IPS-NIHi7 (cell line): Measurements from ENCODE around the gene ZNF91.
"Not testable (repeated sequence)": the region's sequence is repeated elsewhere in the genome, so short reads cannot be mapped to it uniquely, and the experiment has no call there.

Experiments used
- DNase-seq: peaks from one replicate; pipeline ENCODE4 v3.0.0; 2012; ENCODE audit warnings: mixed read lengths; ENCODE audit errors: extremely low spot score

ZNF91 gene

GRCh38 chr19:23395722-23396117, 449 bp upstream of the ZNF91 start:
- DNase-seq = not testable (repeated sequence)

DNA sequence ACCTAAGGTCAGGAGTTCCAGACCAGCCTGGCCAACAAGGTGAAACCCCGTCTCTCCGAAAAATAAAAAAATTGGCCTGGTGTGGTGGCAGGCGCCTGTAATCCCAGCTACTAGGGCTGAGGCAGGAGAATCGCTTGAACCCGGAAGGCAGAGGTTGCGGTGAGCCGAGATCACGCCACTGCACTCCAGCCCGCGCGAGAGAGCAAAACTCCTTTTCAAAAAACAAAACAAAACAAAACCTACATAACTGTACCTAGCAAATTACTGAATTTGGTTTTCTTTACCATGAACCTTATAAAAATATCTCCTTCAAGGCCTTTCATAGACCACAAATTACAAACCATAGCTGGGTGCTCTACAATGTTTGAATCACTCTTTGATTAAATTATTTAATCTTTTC, 760 bp downstream of the ZNF91 start:
- no peak for DNase-seq

DNA sequence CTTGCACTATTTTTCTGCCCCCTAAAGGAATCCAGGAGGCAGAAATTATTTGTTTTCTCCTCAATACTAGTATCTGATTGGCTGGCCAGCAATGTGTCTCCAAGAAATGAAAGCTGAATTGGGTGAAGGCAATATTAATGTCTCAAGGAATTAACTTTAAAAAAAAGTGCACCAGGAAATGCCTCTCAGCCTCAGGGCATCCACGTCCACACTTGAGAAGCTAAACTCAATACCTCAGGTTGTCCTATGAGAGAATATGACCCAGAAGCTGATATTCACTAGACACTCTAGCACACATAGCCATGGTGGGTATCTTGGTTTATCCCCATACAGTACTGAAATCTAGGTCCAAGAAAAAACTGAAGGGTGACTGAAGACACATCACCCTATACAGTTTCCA, 2.1 kb downstream of the ZNF91 start:
- DNase-seq = no peak

DNA sequence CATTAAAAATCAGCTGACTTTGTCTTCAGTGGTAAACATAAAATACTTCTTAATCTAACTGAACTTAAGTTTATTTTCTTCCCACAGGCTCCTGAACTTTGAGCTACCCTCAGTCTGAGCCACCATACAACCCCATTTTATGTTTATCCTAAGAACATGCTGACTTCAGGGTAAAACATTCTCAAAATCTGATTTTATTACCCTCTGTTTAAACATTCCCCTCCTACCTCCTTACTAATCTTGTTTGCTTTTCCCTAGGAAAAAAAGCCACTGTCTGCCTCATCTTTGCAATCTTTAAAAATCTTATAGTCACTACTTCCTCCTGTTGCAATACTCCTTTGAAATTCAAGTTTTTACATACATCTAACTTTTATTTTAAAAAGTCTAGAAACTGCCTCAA, 4.0 kb downstream of the ZNF91 start:
- no peak for DNase-seq

- no peak for DNase-seq
These were observed 9.9 kb downstream of the ZNF91 start for GRCh38 chr19:23385404-23385803.

DNA sequence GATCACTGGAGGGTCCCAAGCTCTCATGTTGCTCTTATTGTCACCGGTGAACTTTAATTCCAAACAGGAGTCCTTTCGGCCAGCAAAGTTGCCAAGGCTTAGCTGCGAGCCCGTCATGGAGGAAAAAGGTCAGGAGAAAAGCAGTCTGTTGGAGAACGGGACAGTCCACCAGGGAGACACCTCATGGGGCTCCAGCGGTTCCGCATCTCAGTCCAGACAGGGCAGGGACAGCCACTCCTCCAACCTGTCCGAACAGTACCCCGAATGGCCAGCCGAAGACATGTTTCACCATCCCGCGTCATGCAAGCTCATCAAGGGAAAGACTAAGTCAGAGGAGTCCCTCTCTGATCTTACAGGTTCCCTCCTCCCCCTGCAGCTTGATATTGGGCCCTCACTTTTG, 10.4 kb downstream of the ZNF91 start:
- DNase-seq = no peak

GRCh38 chr19:23384166-23384565, 11.1 kb downstream of the ZNF91 start:
- no peak for DNase-seq

DNA sequence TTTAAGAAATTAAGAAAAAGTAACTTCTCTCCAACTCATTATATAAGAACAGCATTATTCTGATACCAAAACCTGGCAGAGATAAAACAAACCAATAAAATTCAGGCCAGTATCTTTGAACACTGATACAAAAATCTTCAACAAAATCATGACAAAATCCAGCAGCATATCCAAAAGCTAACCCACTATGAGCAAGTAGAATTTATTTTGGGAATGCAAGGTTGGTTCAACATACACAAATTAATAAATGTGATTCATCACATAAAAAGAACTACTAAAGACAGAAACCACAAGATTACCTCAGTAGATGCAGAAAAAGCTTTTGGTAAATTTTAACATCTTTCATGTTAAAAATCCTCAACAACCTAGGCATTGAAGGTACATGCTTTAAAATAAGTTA, 12.3 kb downstream of the ZNF91 start:
- DNase-seq = no peak

- DNase-seq = no peak
These were observed 14.2 kb downstream of the ZNF91 start for GRCh38 chr19:23381114-23381513.

- not testable (repeated sequence) for DNase-seq
These were observed 15.6 kb downstream of the ZNF91 start for GRCh38 chr19:23379671-23380070.

- DNase-seq = no peak
These were observed 16.3 kb downstream of the ZNF91 start for GRCh38 chr19:23378948-23379347.

DNA sequence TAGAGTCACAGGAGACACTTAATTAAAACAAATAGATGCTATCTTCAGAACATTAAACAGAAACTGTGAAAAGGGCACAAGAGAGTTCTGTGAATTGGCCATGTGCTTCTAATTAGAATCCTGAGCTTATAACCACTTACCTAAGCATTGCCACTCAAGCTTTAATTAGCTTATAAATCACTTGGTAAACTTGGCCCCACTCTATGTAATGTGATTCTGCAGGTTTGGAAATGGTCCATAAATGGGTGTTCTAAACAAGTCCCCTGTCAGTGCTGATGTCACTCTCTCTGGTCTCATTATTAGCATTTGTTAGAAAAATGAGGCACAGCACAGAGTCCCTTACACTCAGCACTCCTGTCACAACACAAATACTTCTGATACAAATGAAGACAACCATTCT, 18.0 kb downstream of the ZNF91 start:
- no peak for DNase-seq

GRCh38 chr19:23366437-23366836, 28.8 kb downstream of the ZNF91 start:
- DNase-seq = no peak

- DNase-seq = not testable (repeated sequence)
These were observed 29.2 kb downstream of the ZNF91 start for GRCh38 chr19:23366031-23366430.

GRCh38 chr19:23365222-23365621, 30.0 kb downstream of the ZNF91 start:
- no peak for DNase-seq

DNA sequence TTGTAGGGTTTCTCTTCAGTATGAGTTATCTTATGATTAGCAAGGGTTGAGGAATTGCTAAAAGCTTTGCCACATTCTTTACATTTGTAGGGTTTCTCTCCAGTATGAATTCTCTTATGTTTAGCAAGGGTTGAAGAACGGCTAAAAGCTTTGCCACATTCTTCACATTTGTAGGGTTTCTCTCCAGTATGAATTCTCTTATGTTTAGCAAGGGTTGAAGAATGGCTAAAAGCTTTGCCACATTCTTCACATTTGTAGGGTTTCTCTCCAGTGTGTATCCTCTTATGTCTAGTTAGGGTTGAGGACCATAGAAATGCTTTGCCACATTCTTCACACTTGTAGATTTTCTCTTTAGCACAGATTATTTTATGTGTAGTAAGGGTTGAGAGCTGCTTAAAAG, 33.4 kb downstream of the ZNF91 start:
- DNase-seq = not testable (repeated sequence)

- no peak for DNase-seq
These were observed 43.5 kb downstream of the ZNF91 start for GRCh38 chr19:23351806-23352205.

DNA sequence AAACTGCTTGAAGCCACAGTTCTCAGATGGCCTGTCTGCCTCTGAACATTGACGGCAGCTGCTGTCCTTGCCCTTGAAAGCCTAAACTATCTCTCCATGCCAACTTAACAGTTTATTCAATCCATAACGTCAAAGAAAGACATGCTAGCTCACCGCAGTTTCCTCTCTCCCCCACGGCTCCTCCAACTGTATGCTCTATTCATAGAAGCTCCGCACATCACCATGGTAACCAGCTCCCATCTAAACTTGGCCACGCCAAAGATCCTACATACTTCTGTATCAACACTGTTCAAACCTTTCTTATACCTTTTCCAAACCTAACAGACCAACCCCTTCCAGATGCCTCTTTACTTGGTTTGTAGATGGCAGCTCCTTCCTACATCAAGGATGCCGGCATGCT, 48.6 kb downstream of the ZNF91 start:
- no peak for DNase-seq

DNA sequence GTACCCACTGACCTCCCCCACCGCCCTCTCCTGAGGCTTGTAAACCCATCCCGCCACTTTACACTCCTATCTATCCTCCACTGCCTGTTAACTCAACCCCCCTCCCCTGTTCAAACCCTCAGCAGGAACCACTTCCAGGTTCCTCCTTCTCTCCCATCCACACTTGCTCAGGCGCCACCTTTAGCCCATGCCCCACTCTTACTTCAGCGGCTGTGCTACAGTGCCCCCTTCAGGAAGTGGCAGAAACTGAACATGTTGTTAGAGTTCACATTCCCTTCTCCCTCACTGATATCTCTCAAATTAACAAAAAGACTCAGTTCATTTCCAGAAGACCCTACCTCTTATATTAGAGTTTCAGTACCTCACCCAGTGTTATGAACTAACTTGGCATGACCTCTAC, 49.4 kb downstream of the ZNF91 start:
- peak; percentile 57 for DNase-seq

DNA sequence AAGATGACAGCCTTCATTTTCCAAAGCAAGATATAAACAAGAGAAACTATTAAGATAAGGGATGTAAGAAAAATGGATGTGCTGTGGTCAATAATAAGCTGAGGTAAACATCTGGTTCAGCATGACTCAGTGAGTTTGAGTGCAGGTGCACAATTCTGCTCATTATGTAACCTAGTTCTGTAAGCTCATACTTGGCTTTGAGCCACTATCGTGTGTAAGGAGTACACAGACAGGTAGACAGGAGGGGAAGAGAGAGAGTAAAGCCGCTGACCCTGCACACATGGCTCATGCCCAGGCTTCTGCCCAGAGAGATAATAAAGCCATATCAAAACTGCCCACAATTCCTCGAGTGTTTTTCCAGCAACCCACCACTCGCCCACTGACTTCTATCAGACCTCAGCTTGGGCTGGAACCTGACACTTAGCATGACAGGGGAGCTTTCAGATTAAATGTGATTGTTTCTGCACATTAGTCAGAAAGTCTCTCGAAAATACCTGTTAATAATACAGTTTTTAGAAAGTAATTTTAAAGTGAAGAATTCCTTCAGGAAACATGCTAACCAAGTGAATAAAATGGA, 51.7 kb downstream of the ZNF91 start:
- DNase-seq = no peak

DNA sequence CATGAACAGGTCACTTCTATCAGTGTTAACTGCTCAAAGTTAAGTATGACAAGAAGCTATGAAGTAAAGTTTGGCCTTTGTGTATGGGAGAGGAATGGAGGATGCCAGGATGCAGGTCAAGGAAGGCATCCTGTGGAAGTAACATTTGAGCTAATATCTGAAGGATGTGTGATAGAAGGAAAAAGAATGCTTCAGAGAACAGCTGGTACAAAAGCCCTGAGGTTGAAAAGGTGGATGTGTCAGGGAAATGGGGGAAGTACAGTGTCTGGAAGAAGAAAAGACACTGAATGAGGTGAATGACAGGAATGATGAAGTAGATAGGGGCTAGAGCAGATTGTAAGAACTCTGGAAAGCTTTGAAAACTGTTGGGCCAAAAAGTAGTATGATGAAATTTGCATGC, 67.1 kb downstream of the ZNF91 start:
- DNase-seq = no peak

- no peak for DNase-seq
These were observed 73.2 kb downstream of the ZNF91 start for GRCh38 chr19:23321953-23322549.

GRCh38 chr19:23321403-23321802, 73.9 kb downstream of the ZNF91 start:
- DNase-seq = not testable (repeated sequence)

GRCh38 chr19:23319571-23319970, 75.7 kb downstream of the ZNF91 start:
- DNase-seq = not testable (repeated sequence)
